Activated T-cell treated with anti-CD3 and anti-CD28 coated beads, Interleukin-2, amount 50 U/mL, for 72 hours (primary cell): ENCODE data around the gene CFAP107. TPM values are rescaled to one million over a fixed set of nuclear protein-coding genes. Genes with fewer than 3 reads are reported as not detected.

Source experiments
- ATAC-seq, 2 donors: fragments of 150-1000 bp; cut with Tn5 transposase; replicated peaks in 1 of 2; 2 replicates each; pipeline ENCODE4 v1.10.0; 2021; ENCODE audit warnings: moderate library complexity in 2 of 2, mild to moderate bottlenecking in 1 of 2
- DNase-seq, 2 donors: peaks; one replicate each; pipeline ENCODE4 v3.0.0; 2021 to 2022; ENCODE audit warnings: mixed read lengths in 1 of 2
- H3K27ac Mint-ChIP-seq: one replicate; pipeline ENCODE4 v1.8.0; 2022; ENCODE audit warnings: mild to moderate bottlenecking, moderate library complexity, mixed read lengths
- H3K27me3 Mint-ChIP-seq: one replicate; pipeline ENCODE4 v1.8.0; 2022; ENCODE audit warnings: low read depth, mixed read lengths
- H3K36me3 Mint-ChIP-seq, 2 donors: one replicate each; pipeline ENCODE4 v1.8.0; 2022; ENCODE audit warnings: mixed read lengths in 2 of 2, mild to moderate bottlenecking in 1 of 2; ENCODE audit not compliant: insufficient read depth in 2 of 2
- H3K4me1 Mint-ChIP-seq: one replicate; pipeline ENCODE4 v1.8.0; 2022; ENCODE audit warnings: low read depth, mixed read lengths
- H3K4me3 Mint-ChIP-seq, 2 donors: one replicate each; pipeline ENCODE4 v1.8.0; 2022; ENCODE audit warnings: mild to moderate bottlenecking in 2 of 2, mixed read lengths in 2 of 2, moderate library complexity in 2 of 2
- H3K9me3 Mint-ChIP-seq, 2 donors: one replicate each; pipeline ENCODE4 v1.8.0; 2022; ENCODE audit warnings: mixed read lengths in 2 of 2
- total RNA-seq, 2 donors: library from RNA; stranded (reverse); gene quantifications; one replicate each; pipeline ENCODE4 v1.2.3, GENCODE V29; 2022

The CFAP107 gene
- total RNA-seq, 2 donors from 2014 or later, result not detected

- Mint-ChIP-seq H3K27ac (no peak overlapping the region), H3K9me3 (no peaks in the 10 kb centered on the region), H3K4me1 (no peaks in the 10 kb centered on the region), H3K36me3 (no peaks in the 10 kb centered on the region), H3K4me3 (no peak overlapping the region), H3K27me3 (peaks cover 44% of the 10 kb centered on the region)
- no peak for DNase-seq
- ATAC-seq, result no peak
These were observed 10.3 kb downstream of the CFAP107 start for GRCh38 chr1:12756273-12756672.

DNA sequence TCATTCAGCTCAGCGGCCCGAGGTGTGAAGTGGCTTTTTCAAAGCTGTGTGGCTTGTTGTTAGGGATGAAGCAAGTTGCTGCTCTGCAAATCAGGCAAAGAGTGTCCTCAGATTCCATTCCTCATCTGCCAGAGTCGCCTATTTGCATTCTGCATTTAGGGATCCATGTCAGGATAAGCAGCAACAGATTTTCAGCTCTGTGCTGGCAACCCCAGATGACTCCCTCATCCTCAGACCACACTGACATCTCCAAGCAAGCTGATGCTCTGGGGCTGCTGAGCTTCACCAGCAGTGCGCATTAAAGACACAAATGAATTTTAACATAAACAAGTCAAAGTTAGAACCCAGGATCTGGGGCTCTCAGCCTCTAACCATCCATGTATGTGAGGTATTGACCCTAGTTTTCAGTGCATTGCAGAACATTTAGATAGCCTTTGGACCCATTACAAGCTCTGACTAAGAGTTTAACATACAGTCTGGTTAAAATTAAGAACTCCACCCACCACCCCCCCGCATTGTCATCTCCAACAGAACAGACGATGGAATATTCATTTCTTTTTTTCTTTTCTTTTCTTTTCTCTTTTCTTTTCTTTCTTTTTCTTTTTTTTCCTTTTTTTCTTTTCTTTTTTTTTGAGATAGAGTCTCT, 10.9 kb downstream of the CFAP107 start:
- Mint-ChIP-seq H3K36me3 (no peaks in the 10 kb centered on the region), H3K27me3 (peaks cover 42% of the 10 kb centered on the region), H3K27ac (no peak overlapping the region), H3K9me3 (no peaks in the 10 kb centered on the region), H3K4me1 (no peaks in the 10 kb centered on the region), H3K4me3 (no peak overlapping the region)
- no peak for DNase-seq
- no peak for ATAC-seq

DNA sequence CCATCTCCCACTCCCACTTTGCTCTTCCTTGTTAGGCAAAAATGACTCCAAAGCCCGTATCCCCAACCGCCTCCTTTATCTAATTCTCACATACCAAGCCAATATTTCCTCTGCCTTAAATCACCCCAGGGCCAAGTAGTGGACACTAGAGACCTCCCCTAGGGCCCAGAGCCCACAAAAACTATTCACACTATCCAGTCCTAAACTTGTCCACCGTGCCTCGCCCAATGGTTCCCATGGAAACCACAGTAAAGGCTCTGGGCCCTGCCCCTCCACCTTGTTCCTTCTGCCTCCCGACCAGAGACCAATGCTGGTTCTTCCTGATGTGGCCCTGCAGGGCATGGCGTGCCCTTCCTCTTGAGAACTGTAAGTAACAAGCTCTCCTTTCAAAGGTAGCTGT, 11.8 kb downstream of the CFAP107 start:
- Mint-ChIP-seq H3K27ac (no peak overlapping the region), H3K4me3 (no peak overlapping the region), H3K27me3 (peaks cover 42% of the 10 kb centered on the region), H3K4me1 (no peaks in the 10 kb centered on the region), H3K9me3 (no peaks in the 10 kb centered on the region), H3K36me3 (no peaks in the 10 kb centered on the region)
- DNase-seq (no peak), ATAC-seq (no peak)

- ATAC-seq (no peak), DNase-seq (no peak)
- Mint-ChIP-seq H3K4me1 (no peaks in the 10 kb centered on the region), H3K27me3 (peaks cover 27% of the 10 kb centered on the region), H3K36me3 (no peaks in the 10 kb centered on the region), H3K9me3 (no peaks in the 10 kb centered on the region), H3K27ac (no peak overlapping the region), H3K4me3 (no peak overlapping the region)
These were observed 14.3 kb downstream of the CFAP107 start for GRCh38 chr1:12760256-12760795.

DNA sequence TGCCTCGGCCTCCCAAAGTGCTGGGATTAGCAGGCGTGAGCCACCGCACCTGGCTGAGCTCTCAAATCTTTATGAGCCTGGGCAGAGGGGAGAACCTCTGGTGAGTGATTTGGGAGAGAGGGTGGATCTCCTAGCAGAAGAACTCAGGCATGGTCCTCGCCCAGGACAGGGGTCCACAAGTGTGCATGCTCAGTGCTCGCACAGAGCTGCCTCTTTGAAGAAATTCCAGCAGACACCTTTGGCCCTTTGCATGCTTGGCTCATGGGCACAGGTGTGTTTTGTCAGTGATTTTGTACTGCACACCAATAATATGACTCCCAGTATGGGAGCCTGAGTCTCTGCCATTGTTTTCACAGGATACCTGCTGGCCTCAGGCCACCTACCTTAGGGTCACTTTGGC, 15.8 kb downstream of the CFAP107 start:
- no peak for ATAC-seq
- Mint-ChIP-seq H3K27me3 (peaks cover 40% of the 10 kb centered on the region), H3K36me3 (no peaks in the 10 kb centered on the region), H3K4me3 (no peak overlapping the region), H3K4me1 (no peaks in the 10 kb centered on the region), H3K27ac (no peak overlapping the region), H3K9me3 (no peaks in the 10 kb centered on the region)
- no peak for DNase-seq

- Mint-ChIP-seq H3K4me1 (no peaks in the 10 kb centered on the region), H3K36me3 (no peaks in the 10 kb centered on the region), H3K4me3 (no peak overlapping the region), H3K27ac (no peak overlapping the region), H3K27me3 (peaks cover 45% of the 10 kb centered on the region), H3K9me3 (no peaks in the 10 kb centered on the region)
- DNase-seq, result no peak
- ATAC-seq, result no peak
These were observed 16.8 kb downstream of the CFAP107 start for GRCh38 chr1:12762766-12763165.

- H3K36me3 Mint-ChIP-seq, result no peaks in the 10 kb centered on the region
- no peak for DNase-seq
- ATAC-seq, result no peak
- H3K27ac Mint-ChIP-seq, result no peak overlapping the region
- H3K4me1 Mint-ChIP-seq, result no peaks in the 10 kb centered on the region
- no peak overlapping the region for H3K4me3 Mint-ChIP-seq
- no peaks in the 10 kb centered on the region for H3K9me3 Mint-ChIP-seq
- peaks cover 40% of the 10 kb centered on the region for H3K27me3 Mint-ChIP-seq
These were observed 17.5 kb downstream of the CFAP107 start for GRCh38 chr1:12763479-12763878.

GRCh38 chr1:12764016-12764415, 18.0 kb downstream of the CFAP107 start:
- H3K9me3 Mint-ChIP-seq, result no peaks in the 10 kb centered on the region
- no peak overlapping the region for H3K27ac Mint-ChIP-seq
- ATAC-seq, result no peak
- H3K4me1 Mint-ChIP-seq, result no peaks in the 10 kb centered on the region
- H3K27me3 Mint-ChIP-seq, result peaks cover 38% of the 10 kb centered on the region
- DNase-seq, result no peak
- no peak overlapping the region for H3K4me3 Mint-ChIP-seq
- no peaks in the 10 kb centered on the region for H3K36me3 Mint-ChIP-seq

- H3K4me1 Mint-ChIP-seq, result no peaks in the 10 kb centered on the region
- H3K9me3 Mint-ChIP-seq, result no peaks in the 10 kb centered on the region
- peaks cover 62% of the 10 kb centered on the region for H3K27me3 Mint-ChIP-seq
- H3K36me3 Mint-ChIP-seq, result no peaks in the 10 kb centered on the region
- H3K4me3 Mint-ChIP-seq, result no peak overlapping the region
- DNase-seq (no peak), ATAC-seq (no peak)
- no peak overlapping the region for H3K27ac Mint-ChIP-seq
These were observed 23.0 kb downstream of the CFAP107 start for GRCh38 chr1:12769031-12769430.

- no peak for DNase-seq
- Mint-ChIP-seq H3K27me3 (peaks cover 62% of the 10 kb centered on the region), H3K27ac (no peak overlapping the region), H3K4me3 (no peak overlapping the region), H3K4me1 (no peaks in the 10 kb centered on the region), H3K9me3 (no peaks in the 10 kb centered on the region), H3K36me3 (no peaks in the 10 kb centered on the region)
- ATAC-seq, result no peak
These were observed 24.0 kb downstream of the CFAP107 start for GRCh38 chr1:12769976-12770505.

- Mint-ChIP-seq H3K4me3 (no peak overlapping the region), H3K4me1 (no peaks in the 10 kb centered on the region), H3K9me3 (no peaks in the 10 kb centered on the region), H3K27me3 (peaks cover 58% of the 10 kb centered on the region), H3K36me3 (no peaks in the 10 kb centered on the region), H3K27ac (no peak overlapping the region)
- ATAC-seq, result no peak
- DNase-seq, result no peak
These were observed 24.6 kb downstream of the CFAP107 start for GRCh38 chr1:12770620-12771019.

DNA sequence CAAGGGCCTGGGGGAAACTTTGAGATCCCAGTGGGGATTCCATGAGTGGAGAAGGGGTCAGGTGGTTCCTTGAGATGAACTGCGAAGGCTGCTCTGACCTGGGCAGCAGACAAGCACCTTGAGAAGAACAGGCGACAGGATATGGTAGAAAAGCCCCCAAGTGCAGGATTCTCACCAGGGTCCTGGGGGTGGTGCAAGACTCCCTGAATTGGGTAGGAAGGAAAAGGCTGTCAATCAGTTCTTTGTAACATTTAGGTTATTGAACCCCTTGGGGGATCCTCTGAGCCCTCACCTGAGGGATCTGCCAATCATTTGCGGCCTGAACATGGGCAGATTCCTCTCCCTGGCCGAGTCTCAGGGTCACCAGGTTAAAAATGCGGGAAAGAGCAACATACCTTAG, 25.2 kb downstream of the CFAP107 start:
- Mint-ChIP-seq H3K27me3 (peaks cover 53% of the 10 kb centered on the region), H3K36me3 (no peaks in the 10 kb centered on the region), H3K27ac (no peak overlapping the region), H3K9me3 (no peaks in the 10 kb centered on the region), H3K4me1 (no peaks in the 10 kb centered on the region), H3K4me3 (no peak overlapping the region)
- DNase-seq, result no peak
- no peak for ATAC-seq

DNA sequence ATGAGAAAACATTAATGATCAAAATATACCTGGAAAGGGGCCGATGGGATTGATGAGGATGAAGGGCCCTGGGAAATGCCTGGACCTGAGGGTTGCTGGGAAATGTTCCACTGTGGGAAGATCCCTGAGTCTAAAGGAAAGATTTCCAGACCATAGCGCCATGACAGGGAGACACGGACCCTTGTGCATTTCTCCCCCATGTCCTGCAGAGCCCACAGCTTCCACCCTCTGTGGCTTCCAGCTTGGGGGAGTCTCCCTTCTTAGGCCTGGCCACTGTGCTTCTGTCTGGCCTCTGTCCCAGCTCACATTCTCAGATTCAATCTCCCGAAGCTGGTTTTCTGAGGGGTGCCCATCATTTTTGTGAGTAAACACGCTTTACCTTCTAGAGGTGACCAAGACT, 26.5 kb downstream of the CFAP107 start:
- Mint-ChIP-seq H3K9me3 (no peaks in the 10 kb centered on the region), H3K4me3 (no peak overlapping the region), H3K36me3 (no peaks in the 10 kb centered on the region), H3K4me1 (no peaks in the 10 kb centered on the region), H3K27me3 (peaks cover 44% of the 10 kb centered on the region), H3K27ac (no peak overlapping the region)
- DNase-seq (no peak), ATAC-seq (no peak)

GRCh38 chr1:12773438-12773837, 27.4 kb downstream of the CFAP107 start, which contains the start of gene PRAMEF12:
TSS of gene PRAMEF12 (plus strand) at chr1:12773738. CDS start at chr1:12774868, 1,130 bp downstream.
- DNase-seq (no peak), ATAC-seq (no peak)
- H3K4me3 Mint-ChIP-seq, result no peak within 1 kb of the TSS
- no peaks in the 10 kb centered on the region for H3K9me3 Mint-ChIP-seq
- no peak within 1 kb of the TSS for H3K27ac Mint-ChIP-seq
- H3K4me1 Mint-ChIP-seq, result no peaks in the 10 kb centered on the region
- H3K36me3 Mint-ChIP-seq, result no peaks in the 10 kb centered on the region
- peaks cover 47% of the 10 kb centered on the region for H3K27me3 Mint-ChIP-seq
